HG02759 (cell line): ENCODE data around the gene GRIK5.

ENCODE experiments used
- ATAC-seq: cut with Tn5 transposase; IDR thresholded peaks from one replicate; pipeline ENCODE4 v1.9.1; 2021; ENCODE audit warnings: mild to moderate bottlenecking, moderate library complexity; ENCODE audit not compliant: unreplicated experiment

GRIK5 gene

GRCh38 chr19:41965106-41965505 lies 104.9 kb downstream of the GRIK5 start:
- no peak for ATAC-seq

- no peak for ATAC-seq
Measured at GRCh38 chr19:41960973-41961372, 109.0 kb downstream of the GRIK5 start.

- ATAC-seq = peak; percentile 94
Measured at GRCh38 chr19:41959056-41960053, 110.7 kb downstream of the GRIK5 start, which contains the start of gene RABAC1. Gene RABAC1, minus strand, starts transcription at chr19:41959321. Its CDS starts 29 bp downstream, at chr19:41959292.

DNA sequence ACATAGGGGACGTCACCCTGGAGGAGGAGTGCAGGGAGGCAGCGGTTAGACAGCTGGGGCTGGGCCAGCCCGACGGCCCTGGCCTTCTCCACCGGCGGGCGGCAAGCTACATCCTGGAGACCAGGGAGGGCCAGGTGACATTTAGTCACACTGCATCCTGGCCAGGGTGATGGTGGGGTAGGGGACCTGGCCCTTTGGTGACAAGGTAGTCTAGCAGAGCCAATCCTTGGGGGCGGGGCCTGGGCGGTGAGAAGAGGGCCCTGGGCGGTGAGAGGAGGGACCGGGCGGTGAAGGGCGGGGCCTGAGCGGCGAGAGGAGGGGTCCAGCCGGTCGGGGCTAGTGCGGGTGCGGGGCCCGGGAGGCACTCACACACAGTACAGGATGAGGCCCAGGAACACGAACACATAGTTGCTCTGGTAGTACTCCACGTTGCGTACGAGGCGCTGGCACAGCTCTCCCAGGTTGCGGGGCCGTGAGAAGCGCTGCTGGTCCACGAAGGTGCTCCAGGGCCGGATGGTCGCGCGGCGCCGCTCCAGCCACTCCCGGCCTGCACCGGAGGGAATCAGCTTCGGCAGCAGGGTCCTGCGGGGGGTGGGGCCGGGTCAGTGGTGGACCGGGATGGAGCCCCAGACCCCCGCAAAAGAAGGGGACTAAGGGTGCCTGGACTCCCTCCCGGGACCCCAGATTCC lies 111.5 kb downstream of the GRIK5 start:
- ATAC-seq = peak; percentile 46

- no peak for ATAC-seq
Measured at GRCh38 chr19:41957838-41958366, 112.1 kb downstream of the GRIK5 start.

DNA sequence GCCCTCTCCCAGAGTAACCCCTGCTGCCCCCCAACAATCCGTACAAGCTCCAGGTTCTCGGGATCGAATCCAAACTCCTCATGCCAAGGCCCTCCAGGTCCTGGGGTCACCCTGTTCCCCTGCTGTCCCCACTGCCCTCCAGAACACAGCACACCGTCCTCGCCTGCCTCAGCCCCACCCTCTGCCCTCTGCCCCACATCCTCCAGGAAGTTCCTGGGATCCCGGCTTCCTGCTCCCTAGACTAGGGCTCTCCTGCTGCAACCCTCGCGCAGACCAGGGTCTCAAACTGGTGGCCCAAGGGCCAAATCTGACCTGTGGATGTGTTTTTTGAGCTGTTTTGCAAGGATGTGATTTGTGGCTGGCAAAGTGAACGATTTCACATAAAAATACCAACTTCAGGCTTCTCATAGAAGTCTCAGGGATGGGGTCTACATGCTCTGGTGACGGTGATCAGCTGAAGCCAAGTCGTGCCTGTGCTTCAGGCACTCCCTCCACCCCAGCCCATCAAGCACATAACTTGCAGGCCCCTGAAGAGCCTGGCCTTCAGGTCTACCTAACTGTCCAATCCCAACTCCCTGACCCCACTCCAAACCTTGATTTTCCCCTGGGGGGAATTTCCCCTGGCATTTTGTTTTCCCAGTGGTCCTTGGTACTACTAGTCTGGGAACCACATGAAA lies 112.7 kb downstream of the GRIK5 start:
- ATAC-seq = no peak

DNA sequence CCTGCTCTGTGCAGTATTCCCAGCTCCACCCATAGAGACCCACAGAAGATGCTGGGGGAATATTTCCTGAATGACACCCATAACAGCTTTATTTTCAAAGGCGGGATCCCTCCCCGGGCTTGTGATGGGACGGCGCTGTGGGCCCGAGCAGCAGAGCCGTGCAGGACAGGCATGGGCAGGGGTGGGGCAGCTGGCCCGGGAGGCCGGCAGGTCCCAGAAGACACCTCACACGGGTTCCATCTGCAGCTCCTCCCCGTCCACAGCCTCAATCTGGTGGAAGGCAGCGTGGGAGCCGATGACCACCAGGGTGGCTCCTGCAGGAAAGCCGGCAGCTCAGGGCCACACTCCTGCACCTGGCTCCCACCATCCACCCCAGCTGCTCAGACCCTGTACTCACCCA lies 113.4 kb downstream of the GRIK5 start:
- no peak for ATAC-seq

DNA sequence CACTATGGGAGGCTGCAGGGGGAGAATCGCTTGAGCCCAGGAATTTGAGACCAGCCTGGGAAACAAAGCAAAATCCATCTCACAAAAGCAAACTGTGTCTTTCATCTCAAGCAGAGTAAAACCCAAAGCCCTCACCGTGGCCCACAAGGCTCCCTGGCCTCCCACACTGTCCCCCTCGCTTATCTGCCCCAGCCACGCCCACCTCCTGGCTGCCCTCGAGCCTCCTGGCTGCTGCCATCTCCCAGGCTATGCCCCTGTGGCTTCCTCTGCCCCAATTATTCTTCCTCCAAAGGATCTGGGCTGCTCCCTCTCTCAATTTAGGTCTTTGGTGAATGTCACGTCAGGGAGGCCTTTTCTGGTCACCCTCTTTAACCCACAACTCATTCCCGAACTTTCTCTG lies 114.5 kb downstream of the GRIK5 start:
- ATAC-seq = no peak

- no peak for ATAC-seq
Measured at GRCh38 chr19:41951686-41952172, 118.3 kb downstream of the GRIK5 start.
